GM23338 (cell line): ENCODE data around the gene TNS1. TPM values are rescaled to one million over a fixed set of nuclear protein-coding genes. Genes with fewer than 3 reads are reported as not detected.

ENCODE experiments used
- ATAC-seq: fragments of 200-7000 bp; cut with Tn5 transposase; 3 replicates; pipeline ENCODE4 v1.9.1; 2020
- DNase-seq: peaks from one replicate; pipeline ENCODE4 v3.0.0-alpha.2; 2015; ENCODE audit warnings: low spot score
- H2AFZ ChIP-seq: fragments of 200-600 bp; sonication (generic); 2 replicates; pipeline ENCODE4 v1.8.0; 2016; ENCODE audit warnings: antibody characterized with exemption, mild to moderate bottlenecking, moderate library complexity
- H3F3A ChIP-seq: fragments of 200-600 bp; sonication (generic); replicated peaks from 2 replicates; pipeline ENCODE4 v1.8.0; 2017; ENCODE audit warnings: antibody characterized with exemption, mixed run types, low read depth
- H3K27ac ChIP-seq: fragments of 200-600 bp; sonication (generic); 2 replicates; pipeline ENCODE4 v1.6.1; 2016; ENCODE audit warnings: low read depth
- H3K27me3 ChIP-seq: fragments of 200-600 bp; sonication (generic); 2 replicates; pipeline ENCODE4 v1.8.0; 2016; ENCODE audit warnings: mild to moderate bottlenecking, mixed run types, moderate library complexity; ENCODE audit not compliant: insufficient read depth
- H3K36me3 ChIP-seq: fragments of 200-600 bp; sonication (generic); 2 replicates; pipeline ENCODE4 v1.8.0; 2016; ENCODE audit warnings: mild to moderate bottlenecking; ENCODE audit not compliant: insufficient read depth
- H3K4me1 ChIP-seq: fragments of 200-600 bp; sonication (generic); 2 replicates; pipeline ENCODE4 v1.8.0; 2016; ENCODE audit warnings: mild to moderate bottlenecking, moderate library complexity; ENCODE audit not compliant: insufficient read depth
- H3K4me2 ChIP-seq: fragments of 200-600 bp; sonication (generic); 2 replicates; pipeline ENCODE4 v1.7.1; 2017; ENCODE audit warnings: mixed run types
- H3K4me3 ChIP-seq: fragments of 200-600 bp; sonication (generic); 2 replicates; pipeline ENCODE4 v1.6.1; 2016; ENCODE audit warnings: mixed run types
- H3K79me2 ChIP-seq: fragments of 200-600 bp; sonication (generic); replicated peaks from 2 replicates; pipeline ENCODE4 v1.8.0; 2017; ENCODE audit warnings: mild to moderate bottlenecking; ENCODE audit not compliant: insufficient read depth
- H3K9me2 ChIP-seq: fragments of 200-600 bp; sonication (generic); 2 replicates; pipeline ENCODE4 v1.8.0; 2017; ENCODE audit not compliant: insufficient read depth
- H4K20me1 ChIP-seq: fragments of 200-600 bp; sonication (generic); replicated peaks from 2 replicates; pipeline ENCODE4 v1.8.0; 2017; ENCODE audit warnings: mild to moderate bottlenecking; ENCODE audit not compliant: insufficient read depth
- H3K27ac Mint-ChIP-seq: 2 replicates; pipeline ENCODE4 v1.8.0; 2020; ENCODE audit warnings: inconsistent platforms, mild to moderate bottlenecking, moderate library complexity, mixed read lengths
- H3K27me3 Mint-ChIP-seq: 3 replicates; pipeline ENCODE4 v1.8.0; 2022; ENCODE audit warnings: low read depth, mild to moderate bottlenecking, moderate library complexity, mixed read lengths, inconsistent platforms; ENCODE audit not compliant: insufficient read depth, poor library complexity
- H3K36me3 Mint-ChIP-seq: 3 replicates; pipeline ENCODE4 v1.8.0; 2021; ENCODE audit warnings: low read depth, mild to moderate bottlenecking, inconsistent platforms, moderate library complexity, mixed read lengths
- H3K4me1 Mint-ChIP-seq: 3 replicates; pipeline ENCODE4 v1.8.0; 2020; ENCODE audit warnings: mild to moderate bottlenecking, inconsistent platforms, mixed read lengths
- H3K4me3 Mint-ChIP-seq: 3 replicates; pipeline ENCODE4 v1.8.0; 2021; ENCODE audit warnings: moderate library complexity, mild to moderate bottlenecking, inconsistent platforms, mixed read lengths
- H3K9me3 Mint-ChIP-seq: 3 replicates; pipeline ENCODE4 v1.8.0; 2020; ENCODE audit warnings: moderate library complexity, mild to moderate bottlenecking, inconsistent platforms, mixed read lengths
- CTCF ChIP-seq, 2 experiments: fragments of 200-600 bp in 1 of 2; sonication (generic) in 1 of 2; conservative IDR thresholded peaks; 2 replicates each; pipeline versions ENCODE4 v1.5.1 to v1.6.1; 2016 to 2017; ENCODE audit warnings: antibody characterized with exemption in 2 of 2, low read depth in 2 of 2, mild to moderate bottlenecking in 2 of 2, moderate library complexity in 1 of 2
- ETS1 ChIP-seq: IDR thresholded peaks from 2 replicates; pipeline ENCODE4 v1.6.1; 2016; ENCODE audit warnings: antibody characterized with exemption
- JUNB ChIP-seq: IDR thresholded peaks from one replicate; pipeline ENCODE4 v1.6.1; 2016; ENCODE audit warnings: antibody characterized with exemption; ENCODE audit not compliant: unreplicated experiment
- NANOG ChIP-seq: IDR thresholded peaks from 2 replicates; pipeline ENCODE4 v1.6.1; 2016; ENCODE audit warnings: antibody characterized with exemption, borderline replicate concordance
- POLR2AphosphoS5 ChIP-seq: IDR thresholded peaks from 2 replicates; pipeline ENCODE4 v1.6.1; 2016; ENCODE audit warnings: antibody characterized with exemption, low read depth
- STAT1 ChIP-seq: IDR thresholded peaks from one replicate; pipeline ENCODE4 v1.6.1; 2016; ENCODE audit warnings: antibody characterized with exemption; ENCODE audit not compliant: unreplicated experiment
- ZNF462 ChIP-seq: fragments of 250-450 bp; sonication (Bioruptor Pico); IDR thresholded peaks from 2 replicates; pipeline ENCODE4 v1.5.0; 2020; ENCODE audit warnings: mild to moderate bottlenecking, moderate library complexity
- polyA plus RNA-seq: library from polyadenylated mRNA; unstranded; fragments of >200 nt; fragmentation: Nextera tagmentation; extraction: Ambion mirVana; gene quantifications from 2 replicates; pipeline ENCODE4 v1.2.1, GENCODE V29; 2016
- total RNA-seq: library from RNA; depleted of rRNA; stranded (reverse); fragments of >200 nt; shearing (Covaris generic); gene quantifications from 2 replicates; pipeline ENCODE4 v1.2.3, GENCODE V29; 2014

TNS1 gene
- total and polyA plus RNA-seq, 2 experiments from 2014 or later: 2.0 to 7.4 TPM

DNA sequence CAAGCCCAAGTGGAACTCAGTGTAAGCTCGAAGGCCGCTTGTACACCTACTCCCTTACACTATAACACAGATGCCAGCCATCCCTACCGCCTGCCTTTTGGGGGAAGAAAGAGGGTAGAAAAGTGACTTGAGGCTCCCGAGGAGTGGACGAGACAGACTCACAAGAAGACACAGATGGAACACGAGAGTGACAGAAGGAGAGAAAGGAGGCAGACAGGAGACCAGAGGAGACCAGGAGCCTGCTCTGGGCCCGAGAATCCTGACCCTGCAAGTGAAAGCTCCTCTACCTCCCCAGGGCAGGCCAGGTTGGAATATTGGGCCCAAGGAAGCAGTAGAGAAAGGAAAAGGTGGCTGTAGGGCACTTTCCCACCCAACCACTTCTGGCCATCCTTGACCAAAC, 23.4 kb upstream of the TNS1 start (continued):
- no peak for TF ChIP-seq ETS1
- no peak for TF ChIP-seq ZNF462 (CRISPR knock-in tag)
- TF ChIP-seq JUNB: no peak

- Histone ChIP-seq H3K36me3 (no peaks in the 10 kb centered on the region), H3K9me2 (no peaks in the 10 kb centered on the region), H3K4me2 (no peak overlapping the region), H3K27ac (no peak overlapping the region), H3F3A (no peaks in the 10 kb centered on the region), H3K4me3 (no peak overlapping the region), H2AFZ (no peak overlapping the region), H3K4me1 (peaks cover 13% of the 10 kb centered on the region), H3K27me3 (no peaks in the 10 kb centered on the region), H4K20me1 (no peaks in the 10 kb centered on the region), H3K79me2 (no peaks in the 10 kb centered on the region)
- no peaks in the 10 kb centered on the region for H3K9me3 Mint-ChIP-seq
- peaks cover 18% of the 10 kb centered on the region for H3K27me3 Mint-ChIP-seq
- ATAC-seq (no peak), DNase-seq (no peak)
- TF ChIP-seq STAT1: no peak
- TF ChIP-seq CTCF (conservative IDR thresholded peaks at IDR 0.05; ENCODE audit: low read depth in 2 of 2): no peak
- TF ChIP-seq POLR2AphosphoS5: no peak
- no peak for TF ChIP-seq JUNB
- TF ChIP-seq NANOG: no peak
- H3K4me1 Mint-ChIP-seq: peaks cover 33% of the 10 kb centered on the region
- H3K36me3 Mint-ChIP-seq: no peaks in the 10 kb centered on the region
- no peak overlapping the region for H3K4me3 Mint-ChIP-seq
- no peak overlapping the region for H3K27ac Mint-ChIP-seq
Observed at GRCh38 chr2:218024871-218025270, 22.1 kb upstream of the TNS1 start.
